H1 (cell line): ENCODE data around the gene TGM2. TPM values are rescaled to one million over a fixed set of nuclear protein-coding genes. Genes with fewer than 3 reads are reported as not detected.

Source experiments
- CTCF ChIA-PET: fragments of 300-600 bp; sonication (Branson Sonifier 250); formaldehyde crosslinking; loops from one replicate; lab custom pipeline; 2021; ENCODE audit not compliant: partially characterized antibody; lab: Charles Lee
- POLR2A ChIA-PET: fragments of 300-600 bp; sonication (Branson Sonifier 250); formaldehyde crosslinking; loops from one replicate; lab custom pipeline; 2021; ENCODE audit warnings: inconsistent platforms; ENCODE audit not compliant: partially characterized antibody; lab: Charles Lee
- DNase-seq, 2 experiments: peaks; one replicate each; pipeline versions ENCODE4 v3.0.0 to v3.0.0-alpha.2; 2010 to 2022; ENCODE audit warnings: low spot score in 2 of 2, low read depth in 1 of 2, mixed read lengths in 1 of 2
- FAIRE-seq: peaks from 2 replicates; lab custom pipeline; 2011; peaks lifted over from hg19 to GRCh38; lab: Jason Lieb, UNC
- H2AFZ ChIP-seq: 2 replicates; pipeline ENCODE4 v1.8.1; 2012; ENCODE audit warnings: low read length, inconsistent platforms
- H2AK5ac ChIP-seq: 2 replicates; pipeline ENCODE4 v1.6.1; 2013; ENCODE audit warnings: low read depth, low read length
- H2BK120ac ChIP-seq: replicated peaks from 2 replicates; pipeline ENCODE3; 2013; ENCODE audit warnings: low read depth, low read length, inconsistent platforms
- H2BK12ac ChIP-seq: 2 replicates; pipeline ENCODE4 v1.6.1; 2013; ENCODE audit warnings: low read depth, low read length
- H2BK15ac ChIP-seq: 2 replicates; pipeline ENCODE4 v1.6.1; 2013; ENCODE audit warnings: low read length
- H2BK20ac ChIP-seq: 2 replicates; pipeline ENCODE4 v1.6.1; 2013; ENCODE audit warnings: low read length
- H2BK5ac ChIP-seq: 2 replicates; pipeline ENCODE4 v1.6.1; 2013; ENCODE audit warnings: low read depth, low read length
- H3K14ac ChIP-seq: 2 replicates; pipeline ENCODE4 v1.6.1; 2013; ENCODE audit warnings: inconsistent platforms; ENCODE audit not compliant: insufficient read length
- H3K18ac ChIP-seq: 2 replicates; pipeline ENCODE4 v1.6.1; 2013; ENCODE audit warnings: low read length; ENCODE audit errors: extremely low read depth
- H3K23ac ChIP-seq: 2 replicates; pipeline ENCODE4 v1.6.1; 2013; ENCODE audit warnings: inconsistent platforms; ENCODE audit not compliant: insufficient read length
- H3K23me2 ChIP-seq: 2 replicates; pipeline ENCODE4 v1.6.1; 2013; ENCODE audit warnings: low read depth, low read length
- H3K27ac ChIP-seq: 2 replicates; pipeline ENCODE4 v1.6.1; 2011; ENCODE audit warnings: low read depth, low read length, inconsistent platforms
- H3K27me3 ChIP-seq, 4 experiments: replicated peaks in 1 of 4; 1 replicate in 1 of 4; 2 replicates in 3 of 4; pipeline versions ENCODE4 v1.6.1 to v1.8.1; 2011 to 2013; ENCODE audit warnings: low read length in 3 of 4, mild to moderate bottlenecking in 3 of 4, inconsistent platforms in 2 of 4, mixed read lengths in 2 of 4, moderate library complexity in 1 of 4; ENCODE audit not compliant: control insufficient read depth in 3 of 4, insufficient read depth in 3 of 4; ENCODE audit errors: extremely low read depth in 1 of 4
- H3K36me3 ChIP-seq, 4 experiments: 2 replicates each; pipeline versions ENCODE4 v1.6.1 to v1.8.1; 2011 to 2013; ENCODE audit warnings: mild to moderate bottlenecking in 4 of 4, low read length in 3 of 4, moderate library complexity in 2 of 4, control low read depth in 1 of 4, inconsistent platforms in 1 of 4; ENCODE audit not compliant: insufficient read depth in 4 of 4, control insufficient read depth in 2 of 4
- H3K4ac ChIP-seq: replicated peaks from 2 replicates; pipeline ENCODE3; 2013; ENCODE audit warnings: low read length, low read depth, mixed read lengths, inconsistent platforms; ENCODE audit not compliant: insufficient read length
- H3K4me1 ChIP-seq, 4 experiments: replicated peaks in 1 of 4; 1 replicate in 1 of 4; 2 replicates in 3 of 4; pipeline versions ENCODE4 v1.6.1 to v1.8.1; 2011 to 2013; ENCODE audit warnings: low read length in 3 of 4, inconsistent platforms in 2 of 4, mixed read lengths in 1 of 4; ENCODE audit not compliant: insufficient read depth in 4 of 4, control insufficient read depth in 3 of 4
- H3K4me2 ChIP-seq, 2 experiments: 2 replicates each; pipeline versions ENCODE4 v1.6.1 to v1.8.1; 2011 to 2013; ENCODE audit warnings: low read depth in 2 of 2, low read length in 2 of 2, control low read depth in 1 of 2, inconsistent platforms in 1 of 2, mild to moderate bottlenecking in 1 of 2; ENCODE audit not compliant: insufficient read depth in 1 of 2
- H3K4me3 ChIP-seq, 4 experiments: fragments of 200-600, 300-600 bp in 1 of 4; sonication (generic), shearing (Covaris generic), sonication (Bioruptor Twin) in 1 of 4; 2 replicates each; pipeline versions ENCODE4 v1.5.1 to v1.8.1; 2011 to 2016; ENCODE audit warnings: low read length in 4 of 4, low read depth in 3 of 4, control low read depth in 2 of 4, inconsistent platforms in 2 of 4, mild to moderate bottlenecking in 2 of 4, mixed read lengths in 1 of 4, moderate library complexity in 1 of 4; ENCODE audit not compliant: insufficient read depth in 2 of 4; ENCODE audit errors: extremely low read depth in 1 of 4
- H3K56ac ChIP-seq: replicated peaks from 2 replicates; pipeline ENCODE3; 2013; ENCODE audit warnings: low read depth, mild to moderate bottlenecking, mixed read lengths, low read length, inconsistent platforms; ENCODE audit not compliant: insufficient read length
- H3K79me1 ChIP-seq: 2 replicates; pipeline ENCODE4 v1.6.1; 2013; ENCODE audit warnings: low read depth, low read length, control low read depth
- H3K79me2 ChIP-seq, 2 experiments: 2 replicates each; pipeline versions ENCODE4 v1.6.1 to v1.8.1; 2012 to 2013; ENCODE audit warnings: low read length in 2 of 2, mild to moderate bottlenecking in 2 of 2, inconsistent platforms in 1 of 2; ENCODE audit not compliant: insufficient read depth in 2 of 2, control insufficient read depth in 1 of 2
- H3K9ac ChIP-seq, 4 experiments: replicated peaks in 1 of 4; 1 replicate in 1 of 4; 2 replicates in 3 of 4; pipeline versions ENCODE4 v1.6.1 to v1.8.1; 2011 to 2013; ENCODE audit warnings: low read depth in 3 of 4, low read length in 3 of 4, control low read depth in 2 of 4, mild to moderate bottlenecking in 2 of 4, moderate library complexity in 2 of 4, inconsistent platforms in 1 of 4; ENCODE audit errors: extremely low read depth in 1 of 4
- H3K9me3 ChIP-seq, 2 experiments: 2 replicates each; pipeline versions ENCODE4 v1.6.1 to v1.8.1; 2012 to 2013; ENCODE audit warnings: mild to moderate bottlenecking in 2 of 2, moderate library complexity in 2 of 2, control low read depth in 1 of 2, inconsistent platforms in 1 of 2, low read depth in 1 of 2, low read length in 1 of 2, mixed read lengths in 1 of 2; ENCODE audit not compliant: insufficient read depth in 2 of 2
- H4K20me1 ChIP-seq, 2 experiments: replicated peaks in 1 of 2; 2 replicates each; pipeline versions ENCODE3 to v1.8.1; 2011 to 2013; ENCODE audit warnings: inconsistent platforms in 2 of 2, low read length in 2 of 2, mild to moderate bottlenecking in 1 of 2; ENCODE audit not compliant: insufficient read depth in 2 of 2, control insufficient read depth in 1 of 2
- H4K5ac ChIP-seq: 2 replicates; pipeline ENCODE4 v1.6.1; 2013; ENCODE audit warnings: low read length, low read depth, mixed read lengths, inconsistent platforms; ENCODE audit not compliant: insufficient read length
- H4K8ac ChIP-seq: 2 replicates; pipeline ENCODE4 v1.8.0; 2013; ENCODE audit warnings: mild to moderate bottlenecking, moderate library complexity, low read length, inconsistent platforms; ENCODE audit not compliant: insufficient read depth; ENCODE audit errors: extremely low read depth
- H4K91ac ChIP-seq: replicated peaks from 2 replicates; pipeline ENCODE3; 2013; ENCODE audit warnings: low read length, mixed read lengths, inconsistent platforms; ENCODE audit not compliant: insufficient read length
- CEBPB ChIP-seq: IDR thresholded peaks from 2 replicates; pipeline ENCODE4 v1.6.1; 2012; ENCODE audit warnings: low read depth, low read length
- JUN ChIP-seq: IDR thresholded peaks from 2 replicates; pipeline ENCODE4 v1.6.1; 2011; ENCODE audit warnings: low read depth, mild to moderate bottlenecking, improper control_type of control experiment, low read length
- MAFK ChIP-seq: IDR thresholded peaks from 2 replicates; pipeline ENCODE4 v1.6.1; 2012; ENCODE audit warnings: low read depth, mild to moderate bottlenecking, improper control_type of control experiment, low read length
- RXRA ChIP-seq: IDR thresholded peaks from 2 replicates; pipeline ENCODE4 v1.6.1; 2011; ENCODE audit warnings: low read depth, mild to moderate bottlenecking, low read length, moderate library complexity; ENCODE audit not compliant: insufficient read depth
- SP4 ChIP-seq: IDR thresholded peaks from 2 replicates; pipeline ENCODE4 v1.6.1; 2012; ENCODE audit warnings: low read length, inconsistent platforms
- SUZ12 ChIP-seq: fragments of 200-600 bp; sonication (generic); IDR thresholded peaks from 2 replicates; pipeline ENCODE4 v1.6.1; 2012; ENCODE audit warnings: mild to moderate bottlenecking, inconsistent platforms, low read length, moderate library complexity, mixed read lengths
- ZNF274 ChIP-seq: IDR thresholded peaks from 2 replicates; pipeline ENCODE4 v1.7.0; 2012; ENCODE audit warnings: low read length, borderline replicate concordance; ENCODE audit errors: extremely low read depth
- WGBS, 2 experiments: shearing (Covaris generic) in 1 of 2; methylation state at CpG; one replicate each; pipeline versions ENCODE4 v1.1.6 to v1.1.7; 2013 to 2015; ENCODE audit warnings: low lambda C conversion rate in 2 of 2, mixed read lengths in 2 of 2, inconsistent platforms in 1 of 2, low coverage in 1 of 2, missing lambda C conversion rate in 1 of 2; ENCODE audit not compliant: insufficient replicate concordance in 2 of 2, insufficient coverage in 1 of 2, insufficient read length in 1 of 2; ENCODE audit errors: extremely low coverage in 1 of 2, missing lambda C conversion rate in 1 of 2; 5-methylcytosine and 5-hydroxymethylcytosine counted together
- polyA plus RNA-seq, 7 experiments: library from polyadenylated mRNA; depleted of rRNA in 3 of 7; stranded (reverse) in 5 of 7; unstranded in 2 of 7; fragments of >200 nt in 5 of 7; fragments of 200-250 nt in 2 of 7; gene quantifications; 1 replicate in 5 of 7; 2 replicates in 1 of 7; 4 replicates in 1 of 7; pipeline versions ENCODE4 v1.2.1 to v1.2.3, GENCODE V29; 2011 to 2013; ENCODE audit warnings: missing spikeins in 2 of 7, mixed read lengths in 2 of 7
- total RNA-seq: library from RNA; stranded (reverse); fragmentation: NEBNext Ultra II Directional; extraction: Animal tissue kit (Norgen Biotek cat#: 25700); gene quantifications from 2 replicates; pipeline ENCODE4 v1.2.1, GENCODE V29; 2021
- TF ChIP-seq, protein P1 (sequence below): IDR thresholded peaks from 2 replicates; pipeline ENCODE4 v1.6.1; 2012; ENCODE audit warnings: inconsistent platforms
- TF ChIP-seq, protein P2 (sequence below), 3 experiments: IDR thresholded peaks; 1 replicate in 2 of 3; 2 replicates in 1 of 3; pipeline versions ENCODE4 v1.5.1 to v1.6.1; 2011; ENCODE audit warnings: low read length in 3 of 3, mild to moderate bottlenecking in 3 of 3, inconsistent platforms in 2 of 3, low read depth in 1 of 3, moderate library complexity in 1 of 3; ENCODE audit not compliant: insufficient read depth in 1 of 3; ENCODE audit errors: control extremely low read depth in 1 of 3

Gene TGM2
- total and polyA plus RNA-seq, 2 of the 8 experiments (the other 6 are each of a cell fraction or from before 2014, with no cell fraction given): 0.86 to 1.0 TPM

DNA sequence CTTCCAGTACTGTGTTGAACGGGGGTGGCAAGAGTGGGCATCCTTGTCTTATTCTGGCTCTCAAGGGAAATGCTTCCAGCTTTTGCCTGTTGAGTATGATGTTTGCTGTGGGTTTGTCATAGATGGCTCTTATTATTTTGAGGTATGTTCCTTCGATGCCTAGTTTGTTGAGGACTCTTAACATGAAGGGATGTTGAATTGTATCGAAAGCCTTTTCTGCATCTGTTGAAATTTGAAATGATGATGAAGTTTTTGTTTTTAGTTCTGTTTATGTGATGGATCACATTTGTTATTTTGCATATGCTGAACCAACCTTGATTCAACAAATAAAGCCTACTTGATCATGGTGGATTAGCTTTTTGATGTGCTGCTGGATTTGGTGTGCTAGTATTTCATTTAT, 83.5 kb downstream of the TGM2 start:
- DNase-seq: no peak
- WGBS, 2 experiments: 92% methylated on average over 3 of the region's 3 CpGs; no CpG with 5 or more reads in 1 of the 2 experiments
- Histone ChIP-seq H3K36me3 (peaks cover 0 to 17% (median 2%) of the 10 kb centered on the region in 4 experiments; a peak in 4 of 8 replicates), H2BK120ac (no peak overlapping the region), H3K9me3 (no peaks in the 10 kb centered on the region), H3K18ac (no peak overlapping the region), H3K4me2 (no peak overlapping the region), H3K23ac (no peak overlapping the region), H3K9ac (no peak overlapping the region), H3K14ac (no peak overlapping the region), H2BK12ac (no peak overlapping the region), H2BK5ac (no peak overlapping the region), H3K56ac (no peak overlapping the region), H2AFZ (no peak overlapping the region), H3K4me3 (no peak overlapping the region), H4K8ac (no peak overlapping the region), H3K27me3 (no peaks in the 10 kb centered on the region), H3K4ac (no peak overlapping the region), H4K91ac (no peak overlapping the region), H3K79me1 (peaks cover 6% of the 10 kb centered on the region), H4K20me1 (peaks cover 3% of the 10 kb centered on the region in 2 experiments), H3K4me1 (no peaks in the 10 kb centered on the region), H2AK5ac (no peak overlapping the region), H3K27ac (no peak overlapping the region), H4K5ac (no peak overlapping the region), H3K23me2 (no peaks in the 10 kb centered on the region), H2BK15ac (no peak overlapping the region), H3K79me2 (peaks cover 0 to 41% of the 10 kb centered on the region in 2 experiments; a peak in 2 of 4 replicates), H2BK20ac (no peak overlapping the region)
- no peak for FAIRE-seq
- ChIA-PET CTCF (interaction anchor here (1.3 to 3.0 kb wide), 2 partner anchors 8 to 161 kb away, joined by 3 to 23 read pairs; no protein-coding TSS in a partner anchor), POLR2A (no interaction called here)
- no peak for TF ChIP-seq ZNF274
- no peak for TF ChIP-seq MAFK
- TF ChIP-seq, protein P1, sequence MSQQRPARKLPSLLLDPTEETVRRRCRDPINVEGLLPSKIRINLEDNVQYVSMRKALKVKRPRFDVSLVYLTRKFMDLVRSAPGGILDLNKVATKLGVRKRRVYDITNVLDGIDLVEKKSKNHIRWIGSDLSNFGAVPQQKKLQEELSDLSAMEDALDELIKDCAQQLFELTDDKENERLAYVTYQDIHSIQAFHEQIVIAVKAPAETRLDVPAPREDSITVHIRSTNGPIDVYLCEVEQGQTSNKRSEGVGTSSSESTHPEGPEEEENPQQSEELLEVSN: no peak
- no peak for TF ChIP-seq RXRA
- TF ChIP-seq CEBPB: no peak
- no peak for TF ChIP-seq JUN
- TF ChIP-seq, protein P2, sequence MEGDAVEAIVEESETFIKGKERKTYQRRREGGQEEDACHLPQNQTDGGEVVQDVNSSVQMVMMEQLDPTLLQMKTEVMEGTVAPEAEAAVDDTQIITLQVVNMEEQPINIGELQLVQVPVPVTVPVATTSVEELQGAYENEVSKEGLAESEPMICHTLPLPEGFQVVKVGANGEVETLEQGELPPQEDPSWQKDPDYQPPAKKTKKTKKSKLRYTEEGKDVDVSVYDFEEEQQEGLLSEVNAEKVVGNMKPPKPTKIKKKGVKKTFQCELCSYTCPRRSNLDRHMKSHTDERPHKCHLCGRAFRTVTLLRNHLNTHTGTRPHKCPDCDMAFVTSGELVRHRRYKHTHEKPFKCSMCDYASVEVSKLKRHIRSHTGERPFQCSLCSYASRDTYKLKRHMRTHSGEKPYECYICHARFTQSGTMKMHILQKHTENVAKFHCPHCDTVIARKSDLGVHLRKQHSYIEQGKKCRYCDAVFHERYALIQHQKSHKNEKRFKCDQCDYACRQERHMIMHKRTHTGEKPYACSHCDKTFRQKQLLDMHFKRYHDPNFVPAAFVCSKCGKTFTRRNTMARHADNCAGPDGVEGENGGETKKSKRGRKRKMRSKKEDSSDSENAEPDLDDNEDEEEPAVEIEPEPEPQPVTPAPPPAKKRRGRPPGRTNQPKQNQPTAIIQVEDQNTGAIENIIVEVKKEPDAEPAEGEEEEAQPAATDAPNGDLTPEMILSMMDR (IDR thresholded peaks at IDR 0.05; ENCODE audit: control extremely low read depth in 1 of 3, insufficient read depth in 1 of 3, low read depth in 1 of 3, low read length in 3 of 3): no peak
- no peak for TF ChIP-seq SUZ12
- no peak for TF ChIP-seq SP4
